Measurements from ENCODE around the gene LACRT.
A peak's percentile ranks its signal among the peaks of the same experiment; 100 is the strongest.

LACRT gene

DNA sequence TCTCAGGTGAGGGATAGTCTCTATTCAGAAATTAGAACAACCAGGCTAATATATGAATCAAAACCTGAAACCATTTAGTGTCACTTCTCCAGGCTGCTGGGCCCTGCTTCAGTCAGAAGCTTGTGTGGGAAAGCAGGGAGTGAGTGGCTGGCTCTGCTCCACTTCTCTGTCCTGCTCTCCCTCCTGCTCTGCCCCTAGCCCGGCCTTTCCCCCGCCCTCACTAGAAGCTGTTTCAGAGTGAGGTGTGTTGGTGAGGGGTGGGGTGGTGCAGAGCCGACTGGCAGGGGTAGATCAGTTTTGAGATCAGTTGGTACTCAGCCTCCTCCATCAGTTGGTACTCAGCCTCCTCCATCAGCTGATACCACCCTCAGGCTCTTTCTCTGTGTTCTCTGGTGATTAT lies 39.2 kb downstream of the LACRT start:
- Histone ChIP-seq H3K4me3 (no peak overlapping the region), H3K27me3 (peaks cover 0 to 7% (median under 1%) of the 10 kb centered on the region in 11 experiments; a peak in 5 of 22 replicates), H3K36me3 (no peaks in the 10 kb centered on the region), H3K9me3 (replicated peaks in 1 of 11) (no peaks in the 10 kb centered on the region), H3K4me1 (peaks cover 0 to 24% (median 10%) of the 10 kb centered on the region in 10 experiments; a peak in 11 of 20 replicates), H3K9ac (no peak overlapping the region), H3K27ac (no peak overlapping the region), H4K20me1 (peaks cover 0 to 5% (median 0%) of the 10 kb centered on the region in 11 experiments; a peak in 1 of 22 replicates), H3K4me2 (no peak overlapping the region)
- no peak for TF ChIP-seq Cebpa-rat (IDR thresholded peaks at IDR 0.05)

DNA sequence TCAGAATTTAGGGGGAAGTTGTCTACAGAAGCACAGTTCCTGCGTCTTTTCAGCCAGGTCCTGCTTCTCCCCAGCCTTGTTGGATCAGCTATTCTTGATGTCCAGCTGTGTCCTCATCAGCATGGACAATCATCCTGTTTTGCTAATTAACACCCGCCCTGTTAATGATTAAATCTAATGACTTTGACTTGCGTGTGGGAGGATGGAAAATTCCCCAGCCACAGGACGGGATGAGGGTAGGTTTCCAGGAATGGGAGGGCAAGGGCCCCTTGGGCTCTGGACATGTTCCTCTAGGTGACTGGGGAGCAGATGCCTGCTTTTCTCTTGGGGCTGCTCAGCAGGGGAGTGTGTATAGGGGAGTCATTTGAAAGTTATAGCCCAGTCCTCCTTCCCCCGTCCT lies 41.0 kb downstream of the LACRT start:
- Histone ChIP-seq H3K27ac (no peak overlapping the region), H3K9ac (no peak overlapping the region), H3K36me3 (no peaks in the 10 kb centered on the region), H4K20me1 (peaks cover 0 to 13% (median 0%) of the 10 kb centered on the region in 11 experiments; a peak in 2 of 22 replicates), H3K4me1 (peaks cover 0 to 24% (median 10%) of the 10 kb centered on the region in 10 experiments; a peak in 11 of 20 replicates), H3K27me3 (peaks cover 15 to 22% (median 17%) of the 10 kb centered on the region in 11 experiments), H3K9me3 (replicated peaks in 1 of 11) (no peaks in the 10 kb centered on the region), H3K4me2 (peak overlapping the region in 4 of 11 experiments; percentile 25 to 52 (median 42); a peak in 6 of 22 replicates), H3K4me3 (no peak overlapping the region)
- TF ChIP-seq Cebpa-rat (IDR thresholded peaks at IDR 0.05): no peak

DNA sequence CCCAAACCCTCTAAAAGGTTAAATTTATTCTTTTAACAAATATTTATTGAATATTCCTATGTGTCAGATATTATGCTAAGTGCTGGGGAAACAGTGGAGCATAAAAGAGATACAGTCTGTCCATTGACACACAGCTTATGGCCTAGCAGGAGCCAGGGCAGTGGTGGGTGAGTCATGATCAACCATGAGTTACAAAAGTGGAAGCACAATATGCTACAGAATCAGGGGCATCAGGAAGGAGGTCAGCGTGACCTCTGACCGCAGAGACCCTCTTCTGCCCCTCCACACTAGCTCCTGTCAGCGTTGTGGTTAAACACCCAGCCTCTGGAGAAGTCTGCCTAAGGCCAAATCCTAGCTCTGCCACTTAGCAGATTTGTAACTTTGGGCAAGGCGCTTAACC lies 41.6 kb downstream of the LACRT start:
- peaks cover 2 to 25% (median 12%) of the 10 kb centered on the region in 10 experiments; a peak in 15 of 20 replicates for H3K4me1 ChIP-seq
- no peak overlapping the region for H3K4me3 ChIP-seq
- no peaks in the 10 kb centered on the region for H3K36me3 ChIP-seq
- H3K4me2 ChIP-seq: peak overlapping the region in 5 of 11 experiments; percentile 18 to 52 (median 38); a peak in 8 of 22 replicates
- no peak overlapping the region for H3K9ac ChIP-seq
- no peaks in the 10 kb centered on the region for H3K9me3 ChIP-seq (replicated peaks in 1 of 11)
- peaks cover 0 to 13% (median 0%) of the 10 kb centered on the region in 11 experiments; a peak in 2 of 22 replicates for H4K20me1 ChIP-seq
- H3K27me3 ChIP-seq: peaks cover 21 to 28% (median 23%) of the 10 kb centered on the region in 11 experiments
- no peak for TF ChIP-seq Cebpa-rat (IDR thresholded peaks at IDR 0.05)
- no peak overlapping the region for H3K27ac ChIP-seq

DNA sequence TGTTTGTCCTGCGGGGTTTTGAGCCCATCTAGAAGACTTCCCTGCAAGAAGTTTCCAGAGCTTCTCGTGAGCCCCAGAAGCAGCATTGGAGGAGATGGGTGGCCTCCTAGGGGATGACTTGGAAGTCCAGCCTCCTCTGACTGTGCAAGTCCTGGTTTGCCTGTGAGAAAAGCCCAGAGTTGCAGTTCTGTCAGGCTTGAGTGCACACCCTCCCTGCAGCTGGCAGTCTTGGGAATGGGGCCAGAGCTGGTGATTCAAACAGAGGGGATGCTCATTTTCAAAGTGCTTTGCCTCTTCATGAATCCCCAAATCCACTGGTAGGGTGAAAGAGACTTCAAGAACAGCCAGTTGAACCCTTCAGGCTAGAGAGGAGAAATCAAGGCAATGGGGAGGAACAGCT lies 42.4 kb downstream of the LACRT start:
- H3K27me3 ChIP-seq: peaks cover 29 to 36% (median 31%) of the 10 kb centered on the region in 11 experiments
- peaks cover 0 to 13% (median 0%) of the 10 kb centered on the region in 11 experiments; a peak in 2 of 22 replicates for H4K20me1 ChIP-seq
- H3K4me3 ChIP-seq: no peak overlapping the region
- H3K4me1 ChIP-seq: peaks cover 4 to 28% (median 14%) of the 10 kb centered on the region in 10 experiments; a peak in 15 of 20 replicates
- peak overlapping the region in 5 of 11 experiments; percentile 10 to 52 (median 38); a peak in 8 of 22 replicates for H3K4me2 ChIP-seq
- no peak for TF ChIP-seq Cebpa-rat (IDR thresholded peaks at IDR 0.05)
- H3K36me3 ChIP-seq: no peaks in the 10 kb centered on the region
- H3K9me3 ChIP-seq (replicated peaks in 1 of 11): no peaks in the 10 kb centered on the region
- H3K27ac ChIP-seq: no peak overlapping the region
- no peak overlapping the region for H3K9ac ChIP-seq

DNA sequence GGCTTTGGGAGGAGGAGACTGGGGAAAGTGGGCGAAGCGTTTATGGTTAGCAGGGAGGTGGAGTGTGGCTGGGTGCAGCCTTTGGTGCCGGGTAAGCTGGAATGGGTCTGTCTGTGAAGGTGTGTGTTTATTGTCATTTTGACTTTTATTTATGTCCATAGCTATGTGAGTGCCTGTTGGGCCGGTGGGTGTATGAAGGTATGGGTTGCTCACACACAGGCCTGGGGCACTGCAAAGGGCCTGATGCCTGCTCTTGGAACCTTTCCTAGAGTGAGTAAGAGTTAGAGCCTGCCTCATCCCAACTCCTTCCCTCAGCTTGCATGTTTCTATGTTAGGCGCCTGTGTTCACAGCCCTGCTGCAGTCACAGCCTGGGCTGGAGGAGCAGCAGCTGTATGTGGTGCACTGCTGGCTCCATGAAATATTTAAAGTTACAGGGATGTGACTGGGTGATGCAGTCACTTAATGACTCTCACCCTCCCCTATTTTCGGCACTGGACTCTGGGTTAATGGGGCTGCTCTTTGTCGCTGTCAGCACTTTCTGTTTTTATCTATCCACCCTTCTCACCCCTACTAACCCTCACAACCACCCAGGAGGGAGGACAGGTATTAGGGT lies 43.6 kb downstream of the LACRT start:
- no peak overlapping the region for H3K9ac ChIP-seq
- no peaks in the 10 kb centered on the region for H3K36me3 ChIP-seq
- peaks cover 4 to 28% (median 14%) of the 10 kb centered on the region in 10 experiments; a peak in 15 of 20 replicates for H3K4me1 ChIP-seq
- no peak overlapping the region for H3K4me2 ChIP-seq
- H3K27me3 ChIP-seq: peaks cover 41 to 49% (median 43%) of the 10 kb centered on the region in 11 experiments
- H3K27ac ChIP-seq: no peak overlapping the region
- H4K20me1 ChIP-seq: peaks cover 0 to 13% (median 0%) of the 10 kb centered on the region in 11 experiments; a peak in 2 of 22 replicates
- H3K4me3 ChIP-seq: no peak overlapping the region
- no peaks in the 10 kb centered on the region for H3K9me3 ChIP-seq (replicated peaks in 1 of 11)
- TF ChIP-seq Cebpa-rat (IDR thresholded peaks at IDR 0.05): no peak

DNA sequence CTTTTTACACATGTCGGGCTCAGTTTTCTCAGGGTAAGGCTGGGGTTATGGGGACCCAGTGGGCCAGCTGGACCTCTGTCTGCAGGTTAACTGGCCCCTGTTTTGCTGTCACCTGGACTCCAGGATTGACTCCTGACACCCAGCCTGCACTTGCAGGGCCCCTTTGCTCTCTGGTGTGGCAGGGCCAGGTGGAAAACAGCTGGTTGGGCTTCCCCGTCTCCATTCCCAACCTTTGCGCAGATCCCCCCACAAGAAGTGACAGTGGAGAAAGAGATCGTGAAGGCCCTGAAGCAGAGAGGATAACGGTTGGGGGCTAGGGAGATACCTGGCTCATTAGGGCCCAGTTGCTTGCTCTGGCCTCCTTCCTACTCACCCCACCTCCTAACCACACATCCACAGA lies 44.7 kb downstream of the LACRT start:
- H3K9me3 ChIP-seq (replicated peaks in 1 of 11): no peaks in the 10 kb centered on the region
- H3K36me3 ChIP-seq: no peaks in the 10 kb centered on the region
- no peak overlapping the region for H3K9ac ChIP-seq
- H3K27me3 ChIP-seq: peaks cover 42 to 58% (median 47%) of the 10 kb centered on the region in 11 experiments
- no peak for TF ChIP-seq Cebpa-rat (IDR thresholded peaks at IDR 0.05)
- no peak overlapping the region for H3K4me2 ChIP-seq
- peaks cover 4 to 28% (median 14%) of the 10 kb centered on the region in 10 experiments; a peak in 15 of 20 replicates for H3K4me1 ChIP-seq
- no peak overlapping the region for H3K27ac ChIP-seq
- no peak overlapping the region for H3K4me3 ChIP-seq
- peaks cover 0 to 13% (median 0%) of the 10 kb centered on the region in 11 experiments; a peak in 2 of 22 replicates for H4K20me1 ChIP-seq

DNA sequence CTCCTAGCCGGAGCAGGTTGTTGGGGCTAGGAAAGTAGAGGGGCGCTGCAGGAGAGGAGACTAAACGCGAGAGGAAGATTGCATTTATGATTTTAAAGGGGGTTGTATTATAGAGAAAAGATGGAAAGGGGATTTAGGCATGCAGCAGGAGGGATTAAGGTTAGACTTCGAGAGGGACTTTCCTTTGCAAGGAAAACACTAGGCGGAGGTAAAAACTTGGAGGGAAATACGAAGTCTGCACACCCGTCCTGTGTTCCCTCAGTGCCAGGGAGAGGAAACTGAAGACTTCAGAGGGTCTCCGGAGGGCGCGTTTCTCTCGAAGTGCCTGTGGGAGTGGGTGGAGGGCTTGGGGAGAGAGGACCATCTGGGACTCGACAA lies 45.8 kb downstream of the LACRT start:
- Histone ChIP-seq H3K4me1 (peaks cover 4 to 26% (median 14%) of the 10 kb centered on the region in 10 experiments; a peak in 15 of 20 replicates), H3K27ac (no peak overlapping the region), H3K4me2 (peak overlapping the region; percentile 58 to 87 (median 82); a peak in 15 of 22 replicates), H3K9ac (no peak overlapping the region), H3K36me3 (no peaks in the 10 kb centered on the region), H3K4me3 (peak overlapping the region in 7 of 10 experiments; percentile 44 to 66 (median 51); a peak in 12 of 20 replicates), H3K27me3 (peaks cover 42 to 58% (median 47%) of the 10 kb centered on the region in 11 experiments), H4K20me1 (peaks cover 0 to 13% (median 0%) of the 10 kb centered on the region in 11 experiments; a peak in 2 of 22 replicates), H3K9me3 (replicated peaks in 1 of 11) (no peaks in the 10 kb centered on the region)
- no peak for TF ChIP-seq Cebpa-rat (IDR thresholded peaks at IDR 0.05)

DNA sequence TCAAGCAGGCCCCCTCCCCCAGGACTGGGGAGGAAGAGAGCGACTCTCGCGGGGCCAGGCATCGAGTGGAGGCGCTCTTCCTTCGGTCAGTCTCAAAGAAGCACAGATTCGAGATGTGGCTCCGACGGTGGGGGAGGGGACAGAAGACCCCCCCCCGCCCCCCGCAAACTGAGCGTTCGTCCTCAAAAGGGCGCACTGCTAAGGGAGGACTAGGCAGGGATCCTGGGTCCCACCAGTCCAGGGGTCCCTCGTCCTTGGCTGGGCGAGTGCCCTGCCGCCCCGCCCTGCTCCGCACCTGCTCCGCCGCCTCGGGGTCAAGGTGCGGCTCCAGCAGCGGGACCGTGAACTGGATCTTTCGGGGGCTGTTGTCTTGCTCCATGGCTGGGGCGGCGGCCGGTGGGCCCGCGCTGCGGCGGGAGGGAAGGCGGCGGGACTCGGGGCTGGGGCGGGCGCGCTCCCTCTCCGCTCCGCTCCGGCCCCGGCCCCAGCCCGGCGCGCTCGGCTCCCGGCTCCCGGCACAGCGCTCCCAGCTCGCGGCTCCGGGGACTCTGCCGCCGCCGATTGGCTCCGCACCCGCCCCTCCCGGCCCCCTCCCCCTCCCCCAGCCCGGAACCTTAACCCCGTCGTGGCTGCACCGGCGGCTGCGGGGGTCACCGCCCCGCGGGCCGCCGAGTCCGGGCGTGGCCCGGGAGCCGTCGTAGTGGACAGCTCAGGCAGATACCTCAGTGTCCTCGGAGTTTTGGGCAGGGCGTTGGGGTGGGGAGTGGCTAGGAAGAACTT lies 46.4 kb downstream of the LACRT start, which contains the start of gene PPP1R1A:
PPP1R1A (minus strand) TSS at position 550 of the 780 bp plus-strand sequence; CDS start at position 379, 171 bp downstream.
- Histone ChIP-seq H3K4me1 (peaks cover 4 to 20% (median 13%) of the 10 kb centered on the region in 10 experiments; a peak in 15 of 20 replicates), H3K4me3 (peak within 1 kb of the TSS; percentile 44 to 66 (median 53)), H3K9ac (peak within 1 kb of the TSS in 6 of 11 experiments; percentile 29 to 52 (median 46); a peak in 6 of 22 replicates), H3K36me3 (no peaks in the 10 kb centered on the region), H4K20me1 (peaks cover 0 to 13% (median 0%) of the 10 kb centered on the region in 11 experiments; a peak in 2 of 22 replicates), H3K9me3 (replicated peaks in 1 of 11) (no peaks in the 10 kb centered on the region), H3K27me3 (peaks cover 42 to 58% (median 47%) of the 10 kb centered on the region in 11 experiments), H3K4me2 (peak within 1 kb of the TSS; percentile 71 to 88 (median 83)), H3K27ac (no peak within 1 kb of the TSS)
- TF ChIP-seq Cebpa-rat (IDR thresholded peaks at IDR 0.05): no peak

All from BLaER1 treated with 17β-estradiol and CSF1 and Interleukin-3, amounts not matched to agents 10 nM and 100 nM (cell line).